ENCODE measurements around the gene CKS1B. TPM values are rescaled to one million over a fixed set of nuclear protein-coding genes. Genes with fewer than 3 reads are reported as not detected.

The CKS1B gene
- total RNA-seq, result 208 and 242 TPM in 2 replicates

GRCh38 chr1:154974102-154974807 lies at the start of gene CKS1B:
TSS of gene CKS1B (plus strand) at chr1:154974681. CDS start at chr1:154974746, 65 bp downstream.

DNA sequence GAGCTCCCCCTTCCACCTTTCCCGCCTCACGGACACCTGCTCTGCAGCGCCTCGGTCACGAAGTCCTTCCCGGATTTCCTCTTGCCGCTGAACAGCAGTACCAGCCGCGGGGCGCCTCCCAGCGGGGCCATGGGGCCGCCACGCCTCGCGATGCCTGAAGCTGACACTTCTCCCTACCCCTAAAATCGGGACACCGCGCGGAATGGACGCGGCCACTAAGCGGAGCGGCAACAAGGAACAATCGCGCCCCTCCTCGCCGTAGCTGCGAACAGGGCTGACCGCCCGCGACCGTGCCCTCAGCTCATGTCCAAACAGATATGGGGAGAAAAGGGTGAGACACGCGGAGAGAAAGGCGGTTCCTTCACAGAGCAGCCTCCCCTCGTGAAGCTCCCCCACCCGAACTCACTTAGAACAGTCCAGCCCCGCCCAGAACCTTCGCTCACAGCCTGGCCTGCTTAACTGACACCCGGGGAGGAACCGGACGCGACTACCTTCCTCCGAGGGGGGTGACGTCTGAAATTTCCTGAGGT lies 37.9 kb upstream of the CKS1B start, which contains the start of gene PMVK:
Gene PMVK, minus strand, starts transcription at position 165 of the 530 bp plus-strand sequence. Its CDS starts 34 bp downstream, at position 131.

GRCh38 chr1:154955718-154956543 lies 18.6 kb upstream of the CKS1B start, which contains the start of gene PBXIP1:
TSS of gene PBXIP1 (minus strand) at chr1:154956099. CDS start at chr1:154953721, 2,378 bp downstream.

GRCh38 chr1:154961207-154962155 lies 13.0 kb upstream of the CKS1B start, which contains the start of gene PYGO2:
TSS of gene PYGO2 (minus strand) at chr1:154961782. CDS start at chr1:154961576, 206 bp downstream.

DNA sequence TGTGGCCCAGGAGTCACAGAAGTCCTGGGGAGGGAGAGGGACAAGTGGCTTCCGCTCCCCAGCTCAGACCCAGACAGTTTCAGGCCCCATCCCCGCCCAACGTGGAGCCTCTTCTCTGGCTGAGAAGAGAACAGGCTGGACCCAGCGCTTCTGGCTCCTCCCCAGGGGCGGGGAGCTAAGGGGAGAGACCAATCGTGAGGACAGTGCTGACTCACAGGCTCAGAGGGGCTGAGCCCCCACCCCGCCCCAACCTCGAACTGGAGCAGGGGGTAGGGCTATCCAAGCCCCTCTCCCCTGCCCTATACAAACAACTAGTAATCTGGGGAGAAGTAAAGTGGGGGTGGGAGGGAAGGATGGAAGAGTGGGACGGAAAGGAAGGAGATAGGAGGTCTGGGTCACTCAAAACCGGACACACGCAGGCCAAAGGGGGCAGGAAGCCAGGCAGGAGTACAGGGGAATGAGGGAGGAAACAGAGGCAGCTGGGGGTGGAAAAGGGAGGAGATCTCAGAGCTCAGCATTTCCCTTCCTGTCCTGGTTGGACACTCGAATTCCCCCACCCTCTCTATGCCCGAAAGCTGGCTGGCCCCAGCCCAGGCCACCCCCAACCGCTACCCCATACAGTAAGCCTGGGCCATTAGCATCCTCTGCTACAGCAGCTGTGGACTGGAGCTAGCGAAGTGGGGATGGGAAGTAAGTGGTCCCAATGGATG lies 3.7 kb upstream of the CKS1B start, which contains the start of gene SHC1:
Gene SHC1, minus strand, starts transcription at position 117 of the 710 bp plus-strand sequence. CDS start 221 bp downstream, outside the sequence.

GRCh38 chr1:154982897-154983648 lies 8.6 kb downstream of the CKS1B start, which contains the start of gene FLAD1:
TSS of gene FLAD1 (plus strand) at chr1:154983344. CDS start at chr1:154983695, 351 bp downstream.

GRCh38 chr1:154993572-154994268 lies 19.2 kb downstream of the CKS1B start, which contains the start of gene LENEP:
TSS of gene LENEP (plus strand) at chr1:154993586. CDS start at chr1:154993608, 22 bp downstream.

GRCh38 chr1:155002464-155003226 lies 28.2 kb downstream of the CKS1B start, which contains the start of gene ZBTB7B:
TSS of gene ZBTB7B (plus strand) at chr1:155002802. CDS start at chr1:155014661, 11,859 bp downstream.

Other genes with a start within 250 kb of the CKS1B start
- gene KCNN3, start 104.4 kb upstream of the CKS1B start, total RNA-seq, result 0.07 TPM in 1 of 2 replicates, not detected in the other
- gene PMVK, start 38.0 kb upstream of the CKS1B start, total RNA-seq, result 13.7 and 14.2 TPM in 2 replicates
- 27.4 and 28.8 TPM in 2 replicates for gene PBXIP1, start 18.6 kb upstream of the CKS1B start, total RNA-seq
- 15.3 and 24.6 TPM in 2 replicates for gene PYGO2, start 12.9 kb upstream of the CKS1B start, total RNA-seq
- gene SHC1, start 3.9 kb upstream of the CKS1B start, total RNA-seq, result 256 and 325 TPM in 2 replicates
- gene FLAD1, start 8.7 kb downstream of the CKS1B start, total RNA-seq, result 32.0 and 42.0 TPM in 2 replicates
- gene LENEP, start 18.9 kb downstream of the CKS1B start, total RNA-seq, result 0.92 TPM in 1 of 2 replicates, not detected in the other
- 67.2 and 89.0 TPM in 2 replicates for gene ZBTB7B, start 28.1 kb downstream of the CKS1B start, total RNA-seq
- gene DCST2, start 59.1 kb downstream of the CKS1B start, total RNA-seq, result 0.07 TPM in 1 of 2 replicates, not detected in the other
- not detected in 2 replicates for gene DCST1, start 59.1 kb downstream of the CKS1B start, total RNA-seq
- 296 and 381 TPM in 2 replicates for gene ADAM15, start 76.6 kb downstream of the CKS1B start, total RNA-seq
- 25.0 and 26.7 TPM in 2 replicates for gene EFNA4, start 89.1 kb downstream of the CKS1B start, total RNA-seq
- 20.9 and 33.1 TPM in 2 replicates for gene EFNA3, start 104.2 kb downstream of the CKS1B start, total RNA-seq
- 26.1 and 41.9 TPM in 2 replicates for gene EFNA1, start 153.2 kb downstream of the CKS1B start, total RNA-seq
- 46.4 and 54.8 TPM in 2 replicates for gene SLC50A1, start 161.2 kb downstream of the CKS1B start, total RNA-seq
- 32.6 and 44.4 TPM in 2 replicates for gene DPM3, start 165.8 kb downstream of the CKS1B start, total RNA-seq
- 88.1 and 130 TPM in 2 replicates for gene KRTCAP2, start 198.6 kb downstream of the CKS1B start, total RNA-seq
- gene TRIM46, start 199.2 kb downstream of the CKS1B start, total RNA-seq, result 1.8 and 3.0 TPM in 2 replicates
- gene THBS3, start 233.2 kb downstream of the CKS1B start, total RNA-seq, result 4.8 and 8.2 TPM in 2 replicates
- gene MTX1, start 234.0 kb downstream of the CKS1B start, total RNA-seq, result 72.9 and 101 TPM in 2 replicates

Data from airway epithelial cell (primary cell).